ENCODE measurements around the gene JAKMIP1. TPM values are rescaled to one million over a fixed set of nuclear protein-coding genes. Genes with fewer than 3 reads are reported as not detected.

JAKMIP1 gene
- polyA plus RNA-seq, 1 experiment, result not detected

GRCh38 chr4:6119507-6120020, 80.8 kb downstream of the JAKMIP1 start:
- ChIA-PET CTCF (no interaction called here), POLR2A (no interaction called here)
- Histone ChIP-seq H3K4me3 (ENCODE audit: low read depth, low read length) (no peak overlapping the region), H3K27me3 (ENCODE audit: control insufficient read depth, insufficient read depth, low read length) (no peaks in the 10 kb centered on the region), H3K9me3 (ENCODE audit: control insufficient read depth, insufficient read depth, low read length) (peaks cover 6% of the 10 kb centered on the region; the same call in 1 of the 2 replicates), H3K27ac (ENCODE audit: low read depth, low read length) (no peak overlapping the region)
- TF ChIP-seq CTCF (IDR thresholded peaks at IDR 0.05; ENCODE audit: low read depth, low read length), result no peak
- DNase-seq (ENCODE audit: low read depth, low spot score), result no peak

- DNase-seq (ENCODE audit: low read depth, low spot score), result no peak
- ChIA-PET CTCF (no interaction called here), POLR2A (no interaction called here)
- Histone ChIP-seq H3K9me3 (ENCODE audit: control insufficient read depth, insufficient read depth, low read length) (no peaks in the 10 kb centered on the region; the same call in 1 of the 2 replicates), H3K27me3 (ENCODE audit: control insufficient read depth, insufficient read depth, low read length) (no peaks in the 10 kb centered on the region), H3K4me3 (ENCODE audit: low read depth, low read length) (no peak overlapping the region), H3K27ac (ENCODE audit: low read depth, low read length) (no peak overlapping the region)
- TF ChIP-seq CTCF (IDR thresholded peaks at IDR 0.05; ENCODE audit: low read depth, low read length), result no peak
Observed at GRCh38 chr4:6118201-6118600, 82.1 kb downstream of the JAKMIP1 start.

GRCh38 chr4:6116696-6117285, 83.6 kb downstream of the JAKMIP1 start:
- Histone ChIP-seq H3K27me3 (ENCODE audit: control insufficient read depth, insufficient read depth, low read length) (no peaks in the 10 kb centered on the region), H3K4me3 (ENCODE audit: low read depth, low read length) (no peak overlapping the region), H3K27ac (ENCODE audit: low read depth, low read length) (no peak overlapping the region), H3K9me3 (ENCODE audit: control insufficient read depth, insufficient read depth, low read length) (no peaks in the 10 kb centered on the region; the same call in 1 of the 2 replicates)
- ChIA-PET CTCF (no interaction called here), POLR2A (no interaction called here)
- TF ChIP-seq CTCF (IDR thresholded peaks at IDR 0.05; ENCODE audit: low read depth, low read length), result no peak
- DNase-seq (ENCODE audit: low read depth, low spot score), result no peak

- ChIA-PET POLR2A (no interaction called here), CTCF (no interaction called here)
- TF ChIP-seq CTCF (IDR thresholded peaks at IDR 0.05; ENCODE audit: low read depth, low read length), result no peak
- Histone ChIP-seq H3K27ac (ENCODE audit: low read depth, low read length) (no peak overlapping the region), H3K4me3 (ENCODE audit: low read depth, low read length) (no peak overlapping the region), H3K9me3 (ENCODE audit: control insufficient read depth, insufficient read depth, low read length) (no peaks in the 10 kb centered on the region; the same call in 1 of the 2 replicates), H3K27me3 (ENCODE audit: control insufficient read depth, insufficient read depth, low read length) (no peaks in the 10 kb centered on the region)
- DNase-seq (ENCODE audit: low read depth, low spot score), result no peak
Observed at GRCh38 chr4:6115746-6116586, 84.4 kb downstream of the JAKMIP1 start.

GRCh38 chr4:6115342-6115741, 85.0 kb downstream of the JAKMIP1 start:
- CTCF ChIA-PET, result no interaction called here
- TF ChIP-seq CTCF (IDR thresholded peaks at IDR 0.05; ENCODE audit: low read depth, low read length), result no peak
- no peak overlapping the region for H3K4me3 ChIP-seq (ENCODE audit: low read depth, low read length)
- no peaks in the 10 kb centered on the region; the same call in 1 of the 2 replicates for H3K9me3 ChIP-seq (ENCODE audit: control insufficient read depth, insufficient read depth, low read length)
- H3K27ac ChIP-seq (ENCODE audit: low read depth, low read length), result no peak overlapping the region
- no peak for DNase-seq (ENCODE audit: low read depth, low spot score)
- POLR2A ChIA-PET, result no interaction called here
- H3K27me3 ChIP-seq (ENCODE audit: control insufficient read depth, insufficient read depth, low read length), result no peaks in the 10 kb centered on the region

Data from AG04450 (cell line).